ENCODE results near the gene ETHE1.

GRCh38 chr19:43551399-43552197, 24.6 kb upstream of the ETHE1 start:
- no peak for TF ChIP-seq CTCF (IDR thresholded peaks at IDR 0.05)
- no peak for TF ChIP-seq EP300 (IDR thresholded peaks at IDR 0.05)
- no peak for TF ChIP-seq POLR2A (IDR thresholded peaks at IDR 0.05)
